ENCODE data around the gene P3H3.

The P3H3 gene

DNA sequence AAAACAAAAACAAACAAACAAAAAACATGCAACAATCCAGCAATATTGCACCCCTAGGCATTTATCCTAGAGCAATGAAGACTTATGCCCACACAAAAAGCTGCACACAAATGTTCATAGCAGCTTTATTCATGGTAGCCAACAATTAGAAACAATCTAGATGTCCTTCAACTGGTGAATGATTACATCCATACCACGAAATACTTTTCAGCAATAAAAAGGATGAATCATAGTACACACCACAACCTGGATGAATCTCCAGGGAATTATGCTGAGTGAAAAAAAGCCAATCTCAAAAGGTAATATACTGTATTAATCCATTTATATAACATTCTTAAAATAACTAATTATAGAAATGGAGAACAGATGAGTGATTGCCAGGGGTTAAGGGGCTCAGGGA, 21.0 kb upstream of the P3H3 start:
- no peak for DNase-seq (ENCODE audit: low read depth)

DNA sequence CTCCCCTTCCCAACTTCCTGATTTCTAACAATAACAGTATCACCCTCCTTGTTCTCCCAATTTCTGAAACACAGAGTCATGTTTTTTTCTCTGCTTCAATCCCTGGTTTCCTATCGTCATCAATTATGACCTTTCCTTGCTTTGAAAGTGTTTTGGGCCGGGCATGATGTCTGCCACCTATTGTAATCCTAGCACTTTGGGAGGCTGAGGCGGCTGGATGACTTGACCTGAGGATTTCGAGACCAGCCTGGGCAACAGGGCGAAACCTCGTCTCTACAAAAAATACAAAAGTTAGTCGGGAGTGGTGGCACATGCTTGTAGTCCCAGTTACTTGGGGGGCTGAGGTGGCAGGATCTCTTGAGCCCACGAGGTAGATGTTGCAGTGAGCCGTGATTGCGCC, 19.2 kb upstream of the P3H3 start:
- no peak for DNase-seq (ENCODE audit: low read depth)

DNA sequence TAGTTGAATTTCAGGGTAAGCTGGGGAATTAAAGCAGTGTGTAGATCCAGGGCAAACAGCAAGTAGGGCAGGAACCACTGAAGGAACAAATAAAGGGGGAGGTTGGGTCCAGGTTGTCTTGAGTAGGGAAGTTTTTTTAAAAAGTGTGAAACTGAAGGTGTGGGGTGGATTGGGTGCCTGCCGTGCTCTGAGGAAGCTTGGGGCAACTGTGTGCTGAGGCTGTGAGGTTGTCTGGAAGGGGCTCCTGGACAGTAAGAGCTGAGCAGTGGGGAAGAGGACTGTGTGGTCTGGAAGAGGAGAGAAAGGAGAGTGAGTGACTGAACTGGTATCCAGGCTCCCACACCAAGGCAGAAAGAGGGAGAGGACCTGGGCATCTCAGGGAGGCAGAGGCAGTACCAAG, 17.4 kb upstream of the P3H3 start:
- no peak for DNase-seq (ENCODE audit: low read depth)

DNA sequence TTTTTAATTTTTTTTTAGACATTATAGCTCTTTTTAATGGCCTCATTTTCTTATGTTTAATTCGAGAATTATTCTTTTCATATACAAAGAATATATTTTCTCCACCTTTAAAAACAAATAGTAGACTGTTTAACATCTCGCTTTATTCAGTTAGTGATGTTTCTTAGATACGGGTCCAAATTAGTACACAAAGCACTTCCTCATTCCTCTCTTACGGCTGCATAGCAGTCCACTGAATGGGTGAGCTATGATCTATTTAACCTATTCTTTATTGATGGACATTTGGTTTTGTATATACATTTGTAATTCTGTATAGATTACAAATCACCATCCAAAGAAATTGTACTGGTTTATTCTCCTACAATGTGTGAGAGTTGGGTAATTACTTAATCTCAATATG, 14.8 kb upstream of the P3H3 start:
- no peak for DNase-seq (ENCODE audit: low read depth)

DNA sequence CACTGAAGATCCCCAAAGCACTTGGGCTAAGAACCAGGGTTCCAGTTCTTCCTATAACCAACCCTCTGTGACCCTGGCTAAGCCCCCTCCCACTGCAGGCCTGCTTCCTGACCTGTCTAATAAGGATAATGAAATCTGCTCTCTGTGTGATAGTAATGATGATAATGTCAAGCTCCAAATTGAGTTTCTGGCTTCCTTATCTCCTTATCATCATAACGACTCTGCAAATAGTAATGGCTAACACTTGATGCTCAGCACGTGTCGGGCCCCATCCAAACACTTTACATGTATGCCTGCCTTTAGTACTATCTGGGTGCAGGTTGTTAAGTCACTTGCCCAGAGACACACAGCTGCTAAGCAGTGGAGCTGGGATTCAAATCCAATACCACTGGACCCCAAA, 11.6 kb upstream of the P3H3 start:
- DNase-seq (ENCODE audit: low read depth), result no peak

DNA sequence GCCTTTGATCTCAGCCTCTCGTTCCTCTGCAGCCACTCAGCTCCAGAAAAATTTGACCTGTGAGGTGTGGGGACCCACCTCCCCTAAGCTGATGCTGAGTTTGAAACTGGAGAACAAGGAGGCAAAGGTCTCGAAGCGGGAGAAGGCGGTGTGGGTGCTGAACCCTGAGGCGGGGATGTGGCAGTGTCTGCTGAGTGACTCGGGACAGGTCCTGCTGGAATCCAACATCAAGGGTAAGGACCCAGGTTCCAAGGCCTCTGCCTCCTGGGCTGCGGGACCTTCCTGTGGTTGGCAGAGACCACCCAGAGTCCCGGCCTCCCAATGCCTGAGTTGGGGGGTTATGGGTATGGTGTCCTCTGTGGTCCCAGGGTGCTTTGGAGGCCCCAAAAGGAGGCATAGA, 11.1 kb upstream of the P3H3 start:
- DNase-seq (ENCODE audit: low read depth), result no peak

DNA sequence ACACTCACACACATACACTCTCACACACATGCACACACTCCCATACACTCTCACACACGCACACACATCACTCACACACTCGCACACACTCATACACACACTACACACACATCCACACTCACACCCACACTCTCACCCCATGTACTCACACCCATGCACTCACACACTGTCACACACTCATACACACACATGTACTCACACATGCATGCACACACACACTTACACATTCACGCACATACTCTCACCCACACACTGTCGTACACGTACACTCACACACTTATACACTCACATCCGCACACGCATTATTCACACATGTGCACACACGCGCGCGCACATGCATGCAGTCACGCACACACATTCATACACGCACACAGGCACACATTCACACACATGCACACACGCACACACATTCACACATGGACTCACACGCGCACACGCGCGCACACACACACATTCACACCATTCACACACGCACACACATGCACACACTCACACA, 10.5 kb upstream of the P3H3 start:
- DNase-seq (ENCODE audit: low read depth), result no peak

DNA sequence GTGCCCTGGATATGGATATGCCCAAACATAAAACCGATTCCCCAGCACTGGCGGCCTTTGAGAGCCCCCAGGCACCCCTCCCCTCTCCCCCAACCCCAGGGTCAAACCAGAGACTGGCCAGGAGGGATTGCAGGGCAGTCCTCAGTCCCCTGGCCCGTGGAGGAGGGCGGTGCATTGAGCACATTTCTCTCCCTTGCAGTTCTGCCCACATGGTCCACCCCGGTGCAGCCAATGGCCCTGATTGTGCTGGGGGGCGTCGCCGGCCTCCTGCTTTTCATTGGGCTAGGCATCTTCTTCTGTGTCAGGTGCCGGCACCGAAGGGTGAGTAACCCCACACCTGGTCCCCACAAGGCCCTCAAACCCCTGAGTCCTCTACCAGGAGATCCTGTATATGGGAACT, 10.0 kb upstream of the P3H3 start:
- DNase-seq (ENCODE audit: low read depth), result no peak

DNA sequence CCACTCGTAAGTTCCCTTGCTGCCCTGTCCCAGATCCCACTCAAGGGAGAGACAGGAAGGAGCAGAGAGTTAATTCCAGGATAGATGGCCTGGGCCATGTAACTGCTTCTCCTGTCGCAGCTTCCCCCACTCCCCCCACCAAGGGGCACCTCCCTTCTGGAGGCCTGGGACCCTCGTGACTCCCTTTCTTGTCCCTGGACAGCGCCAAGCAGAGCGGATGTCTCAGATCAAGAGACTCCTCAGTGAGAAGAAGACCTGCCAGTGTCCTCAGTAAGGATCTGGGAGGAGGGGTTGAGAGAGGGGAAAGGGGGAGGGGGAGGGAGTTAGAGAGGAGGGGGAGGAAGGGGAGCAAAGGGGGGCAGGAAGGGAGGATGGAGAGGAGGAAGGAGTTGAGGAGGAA, 9.6 kb upstream of the P3H3 start:
- DNase-seq (ENCODE audit: low read depth), result no peak

DNA sequence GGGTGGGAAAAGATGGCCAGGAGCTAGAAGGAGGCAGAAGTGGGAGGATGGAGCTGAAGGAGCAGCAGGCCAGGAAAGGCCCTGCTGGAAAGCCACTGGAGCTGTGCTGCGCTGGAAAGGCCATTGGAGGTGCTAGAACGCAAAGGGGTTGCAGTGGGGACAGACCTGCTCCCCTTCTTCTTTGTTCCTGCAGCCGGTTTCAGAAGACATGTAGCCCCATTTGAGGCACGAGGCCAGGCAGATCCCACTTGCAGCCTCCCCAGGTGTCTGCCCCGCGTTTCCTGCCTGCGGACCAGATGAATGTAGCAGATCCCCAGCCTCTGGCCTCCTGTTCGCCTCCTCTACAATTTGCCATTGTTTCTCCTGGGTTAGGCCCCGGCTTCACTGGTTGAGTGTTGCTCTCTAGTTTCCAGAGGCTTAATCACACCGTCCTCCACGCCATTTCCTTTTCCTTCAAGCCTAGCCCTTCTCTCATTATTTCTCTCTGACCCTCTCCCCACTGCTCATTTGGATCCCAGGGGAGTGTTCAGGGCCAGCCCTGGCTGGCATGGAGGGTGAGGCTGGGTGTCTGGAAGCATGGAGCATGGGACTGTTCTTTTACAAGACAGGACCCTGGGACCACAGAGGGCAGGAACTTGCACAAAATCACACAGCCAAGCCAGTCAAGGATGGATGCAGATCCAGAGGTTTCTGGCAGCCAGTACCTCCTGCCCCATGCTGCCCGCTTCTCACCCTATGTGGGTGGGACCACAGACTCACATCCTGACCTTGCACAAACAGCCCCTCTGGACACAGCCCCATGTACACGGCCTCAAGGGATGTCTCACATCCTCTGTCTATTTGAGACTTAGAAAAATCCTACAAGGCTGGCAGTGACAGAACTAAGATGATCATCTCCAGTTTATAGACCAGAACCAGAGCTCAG, 8.8 kb upstream of the P3H3 start:
- DNase-seq (ENCODE audit: low read depth), result no peak

DNA sequence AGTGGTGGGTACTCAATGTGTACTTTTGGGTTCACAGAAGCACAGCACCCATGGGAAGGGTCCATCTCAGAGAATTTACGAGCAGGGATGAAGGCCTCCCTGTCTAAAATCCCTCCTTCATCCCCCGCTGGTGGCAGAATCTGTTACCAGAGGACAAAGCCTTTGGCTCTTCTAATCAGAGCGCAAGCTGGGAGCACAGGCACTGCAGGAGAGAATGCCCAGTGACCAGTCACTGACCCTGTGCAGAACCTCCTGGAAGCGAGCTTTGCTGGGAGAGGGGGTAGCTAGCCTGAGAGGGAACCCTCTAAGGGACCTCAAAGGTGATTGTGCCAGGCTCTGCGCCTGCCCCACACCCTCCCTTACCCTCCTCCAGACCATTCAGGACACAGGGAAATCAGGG, 8.0 kb upstream of the P3H3 start:
- no peak for DNase-seq (ENCODE audit: low read depth)

DNA sequence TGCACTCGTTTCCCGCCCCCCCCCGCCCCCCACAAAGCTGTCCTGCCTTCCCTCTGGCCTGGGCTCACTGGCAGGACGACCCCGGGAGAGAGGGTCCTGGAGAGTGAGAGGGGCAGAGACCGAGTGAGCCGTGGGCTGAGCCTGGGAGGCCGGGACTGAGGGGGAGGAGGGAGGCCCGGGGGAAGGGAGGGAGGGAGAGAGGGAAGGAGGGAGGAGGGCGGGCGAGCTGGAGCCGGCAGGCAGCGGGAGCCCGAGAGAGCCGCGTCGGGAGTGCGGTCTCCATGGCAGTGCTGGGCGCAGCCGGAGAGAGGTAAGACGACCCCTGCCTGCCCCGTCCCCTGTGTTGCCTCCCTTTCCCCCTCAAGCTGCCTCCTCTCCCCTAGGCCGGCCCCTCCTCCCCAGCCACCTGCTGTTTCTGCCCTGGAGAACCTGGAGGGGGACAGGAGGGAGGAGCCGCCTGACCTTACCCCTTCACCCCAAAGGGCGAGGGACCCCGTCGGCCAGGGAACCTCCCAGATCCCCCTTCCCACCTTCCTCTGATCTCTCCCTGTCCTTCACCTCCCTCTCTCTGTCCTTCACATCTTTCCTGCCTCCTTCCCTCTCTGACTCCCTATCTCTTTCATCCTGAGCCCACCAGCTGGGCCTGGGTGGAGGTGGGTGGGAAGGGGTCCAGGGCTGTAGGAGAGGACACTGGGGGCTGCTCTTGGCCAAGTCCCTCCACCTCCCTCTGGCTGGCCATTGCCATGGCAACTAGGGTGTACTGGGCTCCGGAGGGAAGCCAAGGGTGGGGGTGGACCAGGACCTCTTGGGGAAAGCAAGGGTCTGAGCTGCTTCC, 6.4 kb upstream of the P3H3 start, which contains the start of gene GPR162:
TSS of gene GPR162 (plus strand) at position 231 of the 835 bp plus-strand sequence. CDS start 2,078 bp downstream, outside the sequence.
- DNase-seq (ENCODE audit: low read depth), result peak; percentile 72

DNA sequence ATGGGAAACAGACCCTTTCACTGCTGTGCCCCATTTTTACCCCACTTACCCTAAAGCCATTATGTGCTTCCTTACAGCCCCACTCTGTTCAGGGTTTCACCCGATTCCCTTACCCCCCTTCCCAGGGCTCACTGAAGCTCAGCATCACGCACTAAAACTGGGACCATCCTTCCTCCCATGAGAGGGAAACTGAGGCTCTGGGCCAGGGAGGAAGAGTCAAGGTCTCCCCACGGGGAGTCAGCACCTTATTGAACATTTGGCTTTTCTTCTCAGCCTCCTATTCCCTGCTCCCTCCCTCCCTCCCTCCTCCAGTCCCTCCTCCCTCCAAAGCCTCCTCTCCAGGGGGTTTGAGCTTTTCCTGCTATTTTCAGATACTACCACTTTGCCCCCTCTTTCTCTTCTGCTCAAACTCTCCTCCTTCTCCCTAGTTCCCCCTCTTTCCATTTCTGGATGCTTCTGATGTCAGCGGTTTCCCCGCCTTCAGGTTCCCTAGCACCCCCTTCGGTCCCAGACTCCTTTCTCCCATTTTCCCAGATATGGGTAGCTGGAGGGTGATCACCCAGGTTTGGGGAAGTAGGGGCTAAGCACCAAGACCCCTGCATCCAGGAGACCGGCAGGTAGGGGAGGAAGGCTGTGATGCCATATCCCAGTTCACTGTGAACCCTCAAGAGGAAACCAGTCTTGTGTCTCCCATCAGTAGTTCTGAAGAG, 5.6 kb upstream of the P3H3 start:
- DNase-seq (ENCODE audit: low read depth), result no peak

DNA sequence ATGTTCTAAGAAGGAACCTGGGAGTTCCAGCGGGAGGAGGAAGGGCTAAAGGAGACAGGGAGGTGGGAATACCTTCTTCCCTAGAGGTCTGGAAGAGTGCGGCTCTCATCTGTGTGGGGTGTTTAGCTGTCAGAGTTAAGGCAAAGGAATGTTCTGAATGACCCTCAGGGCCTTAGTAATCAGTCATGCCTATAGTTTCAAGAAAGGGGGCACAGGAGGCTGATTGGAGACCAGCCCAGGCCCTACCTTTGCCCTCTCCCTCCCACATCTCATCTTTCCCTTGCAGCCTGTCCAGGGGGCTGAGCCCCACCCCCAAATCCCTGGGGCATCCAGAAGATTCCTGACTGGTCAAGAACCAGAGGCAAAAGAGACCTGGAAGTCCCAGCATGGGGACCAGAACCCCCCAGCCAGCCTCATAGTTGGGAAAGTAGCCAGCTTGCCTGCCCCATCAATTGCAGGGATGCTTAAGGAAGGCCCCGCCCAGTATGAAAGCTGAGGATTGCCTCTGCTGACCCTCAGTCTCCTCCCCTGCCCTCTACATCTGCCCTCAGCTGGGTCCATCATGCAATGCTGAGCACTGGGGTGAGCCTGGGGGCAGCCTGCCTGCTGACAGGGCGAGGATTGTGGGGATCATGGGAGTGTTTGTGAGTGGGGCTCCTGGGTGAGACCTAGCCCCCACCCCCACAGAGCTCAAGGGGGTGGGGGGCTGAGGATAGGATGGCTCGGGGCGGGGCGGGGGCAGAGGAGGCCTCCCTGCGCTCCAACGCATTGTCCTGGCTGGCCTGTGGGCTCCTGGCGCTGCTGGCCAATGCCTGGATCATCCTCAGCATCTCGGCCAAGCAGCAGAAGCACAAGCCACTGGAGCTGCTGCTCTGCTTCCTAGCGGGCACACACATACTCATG, 4.8 kb upstream of the P3H3 start:
- peak; percentile 33 for DNase-seq (ENCODE audit: low read depth)

DNA sequence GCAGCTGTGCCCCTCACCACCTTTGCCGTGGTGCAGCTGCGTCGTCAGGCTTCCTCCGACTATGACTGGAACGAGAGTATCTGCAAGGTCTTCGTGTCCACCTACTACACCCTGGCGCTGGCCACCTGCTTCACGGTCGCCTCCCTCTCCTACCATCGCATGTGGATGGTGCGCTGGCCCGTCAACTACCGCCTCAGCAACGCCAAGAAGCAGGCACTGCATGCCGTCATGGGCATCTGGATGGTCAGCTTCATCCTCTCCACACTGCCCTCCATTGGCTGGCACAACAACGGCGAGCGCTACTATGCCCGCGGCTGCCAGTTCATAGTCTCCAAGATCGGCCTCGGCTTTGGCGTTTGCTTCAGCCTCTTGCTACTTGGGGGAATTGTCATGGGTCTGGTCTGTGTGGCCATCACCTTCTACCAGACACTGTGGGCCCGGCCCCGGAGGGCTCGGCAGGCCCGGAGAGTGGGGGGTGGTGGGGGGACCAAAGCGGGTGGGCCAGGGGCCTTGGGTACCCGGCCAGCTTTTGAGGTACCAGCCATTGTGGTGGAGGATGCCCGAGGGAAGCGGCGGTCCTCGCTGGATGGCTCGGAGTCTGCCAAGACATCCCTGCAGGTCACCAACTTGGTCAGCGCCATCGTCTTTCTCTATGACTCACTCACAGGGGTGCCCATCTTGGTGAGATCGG, 4.0 kb upstream of the P3H3 start:
- DNase-seq (ENCODE audit: low read depth), result no peak

DNA sequence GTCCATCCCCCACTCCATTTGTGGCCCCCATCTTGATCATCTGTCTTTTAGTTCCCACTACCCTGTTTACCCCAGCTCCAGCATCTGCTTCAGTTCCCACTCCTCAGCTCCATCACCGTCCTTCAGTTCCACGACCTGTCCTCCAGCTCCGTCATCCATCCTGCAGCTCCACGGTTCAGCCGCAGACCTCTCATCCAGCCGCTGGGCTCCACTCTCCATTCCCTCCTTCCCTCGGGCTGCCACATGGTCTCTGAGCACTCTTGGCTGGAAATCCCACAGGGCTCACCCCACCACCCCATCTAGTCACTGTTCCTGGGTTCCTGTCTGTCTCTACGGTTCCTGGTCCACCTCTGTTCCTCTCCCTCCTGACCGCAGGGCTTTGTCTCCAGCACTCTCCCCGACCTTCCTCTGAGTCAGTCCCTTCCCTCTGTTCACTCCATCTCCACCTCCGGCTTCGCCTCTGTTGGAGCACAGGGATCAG, 3.3 kb upstream of the P3H3 start:
- DNase-seq (ENCODE audit: low read depth), result peak; percentile 69

DNA sequence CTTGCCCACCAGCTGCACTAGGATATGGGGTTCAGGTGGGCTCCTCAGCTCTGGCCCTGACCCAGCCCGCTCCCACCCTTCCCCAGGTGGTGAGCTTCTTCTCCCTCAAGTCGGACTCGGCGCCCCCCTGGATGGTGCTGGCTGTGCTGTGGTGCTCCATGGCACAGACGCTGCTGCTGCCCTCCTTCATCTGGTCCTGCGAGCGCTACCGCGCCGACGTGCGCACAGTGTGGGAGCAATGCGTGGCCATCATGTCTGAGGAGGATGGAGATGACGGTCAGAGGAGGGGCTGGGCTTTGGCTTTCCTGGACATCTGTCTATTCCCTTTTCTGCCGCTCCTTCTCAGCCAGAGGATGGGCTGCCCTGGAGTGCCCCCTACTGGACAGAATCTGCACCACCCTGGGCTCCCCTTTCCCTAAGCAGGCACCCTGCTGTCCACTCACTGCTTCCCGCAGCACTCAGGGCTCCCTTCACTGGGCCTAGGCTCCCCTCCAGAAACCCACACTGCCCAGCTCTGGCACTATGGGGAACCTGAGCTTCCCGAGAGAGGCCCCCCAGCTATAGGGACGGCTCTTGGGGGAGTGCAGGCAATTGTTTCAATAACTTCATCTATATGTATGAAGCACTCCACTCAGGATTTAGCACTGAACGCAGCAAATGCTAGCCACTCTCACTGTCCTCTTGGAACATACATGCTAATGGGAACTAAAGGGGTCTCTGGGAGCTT, 2.6 kb upstream of the P3H3 start:
- peak; percentile 91 for DNase-seq (ENCODE audit: low read depth)

DNA sequence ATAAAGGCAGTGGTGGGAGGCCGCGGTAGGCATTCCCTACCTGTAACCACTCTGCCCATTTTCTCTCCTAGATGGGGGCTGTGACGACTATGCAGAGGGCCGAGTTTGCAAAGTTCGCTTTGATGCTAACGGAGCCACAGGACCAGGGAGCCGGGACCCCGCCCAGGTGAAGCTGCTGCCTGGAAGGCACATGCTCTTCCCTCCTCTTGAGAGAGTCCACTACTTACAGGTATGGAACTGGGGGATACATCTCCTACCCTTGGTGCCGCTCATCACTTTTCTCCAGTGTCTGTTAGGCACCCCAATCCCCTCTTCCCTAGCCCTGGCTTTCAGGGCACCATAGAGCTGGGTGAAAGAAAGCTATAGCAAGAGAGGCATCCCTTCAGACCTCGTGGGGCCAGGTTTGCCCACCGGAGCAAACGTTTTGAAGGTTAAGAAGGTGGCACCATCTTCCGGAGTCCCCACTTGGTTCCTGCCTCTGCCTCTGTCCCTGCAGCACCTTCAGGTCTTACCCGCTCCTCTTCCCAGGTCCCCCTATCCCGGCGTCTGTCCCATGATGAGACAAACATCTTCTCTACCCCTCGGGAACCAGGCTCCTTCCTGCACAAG, 2.0 kb upstream of the P3H3 start:
- DNase-seq (ENCODE audit: low read depth), result no peak

DNA sequence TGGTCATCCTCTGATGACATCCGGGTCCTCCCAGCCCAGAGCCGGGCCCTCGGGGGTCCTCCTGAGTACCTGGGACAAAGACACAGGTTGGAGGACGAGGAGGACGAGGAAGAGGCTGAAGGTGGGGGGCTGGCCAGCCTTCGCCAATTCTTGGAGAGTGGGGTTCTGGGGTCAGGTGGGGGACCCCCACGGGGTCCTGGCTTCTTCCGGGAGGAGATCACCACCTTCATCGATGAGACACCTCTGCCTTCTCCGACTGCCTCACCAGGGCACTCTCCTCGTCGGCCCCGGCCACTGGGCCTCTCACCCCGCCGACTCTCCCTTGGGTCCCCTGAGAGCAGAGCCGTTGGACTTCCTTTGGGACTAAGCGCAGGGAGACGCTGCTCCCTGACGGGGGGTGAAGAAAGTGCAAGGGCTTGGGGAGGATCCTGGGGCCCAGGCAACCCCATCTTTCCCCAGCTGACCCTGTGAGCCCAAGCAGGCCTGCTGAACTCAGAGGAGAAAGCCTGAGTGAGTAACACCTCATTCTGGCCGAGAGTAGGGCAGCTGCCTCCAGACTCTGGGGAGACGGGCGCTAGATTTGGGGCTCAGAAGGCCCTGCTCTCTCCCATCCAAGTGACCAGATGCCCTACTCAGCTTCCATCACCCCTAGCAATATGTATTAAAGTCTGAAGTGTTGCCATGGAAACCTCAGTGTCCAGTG, 1.3 kb upstream of the P3H3 start:
- no peak for DNase-seq (ENCODE audit: low read depth)

Data from EH (cell line).